Right renal cortex interstitium (tissue), 3 donors: ENCODE results near the gene DCLRE1B. TPM values are rescaled to one million over a fixed set of nuclear protein-coding genes. Genes with fewer than 3 reads are reported as not detected.
"Not testable (repeated sequence)": the region's sequence is repeated elsewhere in the genome, so short reads cannot be mapped to it uniquely, and the experiment has no call there.

ENCODE experiments used
- DNase-seq, 3 donors: peaks; one replicate each; pipeline ENCODE4 v3.0.0-alpha.2; 2013; ENCODE audit warnings: low read depth in 3 of 3, low spot score in 2 of 3
- polyA plus RNA-seq, 3 donors: library from polyadenylated mRNA; unstranded; fragments of 120-200 nt; gene quantifications; one replicate each; pipeline ENCODE4 v1.2.1, GENCODE V29; 2013; ENCODE audit not compliant: insufficient read length in 3 of 3

Gene DCLRE1B
- polyA plus RNA-seq, 3 donors, result 10.4 to 11.2 (median 10.8) TPM

DNA sequence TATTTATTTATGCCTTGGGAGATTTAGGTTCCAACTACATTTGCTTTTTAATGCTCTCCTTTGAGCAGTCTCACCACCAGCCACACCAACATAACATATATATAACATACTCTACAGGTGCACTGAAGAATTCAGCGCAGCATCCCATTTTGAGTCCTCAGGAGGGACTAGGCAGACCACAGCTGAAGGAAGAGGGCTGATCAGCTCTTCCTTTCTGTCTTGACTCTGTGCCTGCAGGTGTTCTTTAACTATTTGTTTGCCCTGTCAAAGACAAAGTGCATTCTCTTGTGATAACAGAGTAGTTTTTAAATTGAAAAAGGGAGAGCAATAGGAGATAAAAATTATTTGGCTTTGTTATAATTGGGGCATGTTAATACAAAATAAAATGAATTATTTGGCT is 41.0 kb downstream of the DCLRE1B start:
- no peak for DNase-seq

- no peak for DNase-seq
Measured at GRCh38 chr1:113946678-113947387, 41.7 kb downstream of the DCLRE1B start.

DNA sequence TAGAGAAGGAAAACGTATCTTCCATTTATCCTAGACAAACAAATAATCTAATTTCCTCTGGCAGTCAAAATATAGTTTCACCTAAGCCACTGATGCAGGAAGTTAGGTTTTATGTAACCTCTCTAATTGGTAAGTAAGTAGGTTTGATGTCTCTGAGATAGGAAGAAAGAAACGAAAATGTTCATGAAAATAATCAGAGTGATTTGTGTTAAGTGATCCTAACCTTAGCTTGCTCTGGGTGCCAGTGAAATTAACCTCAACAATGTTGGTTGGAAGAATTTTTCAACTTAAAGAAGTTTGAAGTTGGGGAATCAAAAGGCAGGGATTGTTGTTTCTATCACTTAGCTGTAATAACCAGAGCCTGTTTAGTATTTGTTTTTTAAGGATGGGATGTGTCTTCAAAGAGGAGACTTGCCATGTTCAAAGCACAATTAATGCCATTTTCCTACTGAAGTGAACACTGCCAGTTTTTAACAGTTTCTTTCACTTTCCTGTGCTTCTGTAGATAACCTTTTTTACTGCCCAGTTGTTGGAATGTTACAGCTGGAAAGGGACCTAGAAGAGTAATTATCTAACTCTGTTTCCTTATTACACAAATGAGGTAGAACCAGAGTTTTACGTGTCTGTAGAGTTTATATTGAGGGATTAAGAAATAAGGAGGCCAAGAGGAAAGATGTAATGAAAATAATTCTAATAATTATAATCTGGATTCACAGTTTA is 42.4 kb downstream of the DCLRE1B start:
- DNase-seq, result no peak

DNA sequence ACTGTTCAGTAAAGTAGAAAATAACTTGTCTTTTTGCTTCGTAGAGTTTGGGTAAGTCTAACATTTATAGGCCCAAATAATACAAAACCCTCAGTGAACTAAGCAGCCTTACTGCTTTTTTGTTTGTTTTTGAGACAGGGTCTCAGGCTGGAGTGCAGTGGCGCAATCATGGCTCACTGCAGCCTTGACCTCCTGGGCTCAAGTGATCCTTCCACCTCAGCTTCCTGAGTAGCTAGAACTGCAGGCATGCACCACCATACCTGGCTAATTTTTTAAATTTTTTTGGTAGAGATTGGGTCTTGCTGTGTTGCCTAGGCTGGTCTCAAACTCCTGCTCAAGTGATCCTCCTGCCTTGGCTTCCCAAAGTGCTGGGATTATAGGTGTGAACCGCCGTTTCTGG is 43.0 kb downstream of the DCLRE1B start:
- not testable (repeated sequence) for DNase-seq

- DNase-seq, result no peak
Measured at GRCh38 chr1:113949007-113949406, 43.9 kb downstream of the DCLRE1B start.

DNA sequence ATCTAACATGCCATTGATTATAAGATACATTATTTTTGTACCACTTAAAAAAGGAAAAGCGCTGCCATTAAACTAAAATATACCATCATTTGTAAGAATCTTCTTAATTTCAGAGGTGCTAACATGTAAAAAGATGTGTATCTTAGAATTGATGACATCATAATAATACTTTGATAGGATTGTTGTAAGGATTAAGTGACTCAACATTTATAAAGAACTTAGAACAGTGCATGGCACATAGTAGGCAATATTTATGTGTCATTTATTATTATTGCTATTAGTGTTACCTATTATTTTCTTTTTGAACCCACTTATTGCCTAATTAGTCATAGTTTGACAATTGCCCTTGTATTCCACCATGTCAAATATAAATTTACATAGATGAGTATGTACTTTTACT is 45.8 kb downstream of the DCLRE1B start:
- no peak for DNase-seq

DNA sequence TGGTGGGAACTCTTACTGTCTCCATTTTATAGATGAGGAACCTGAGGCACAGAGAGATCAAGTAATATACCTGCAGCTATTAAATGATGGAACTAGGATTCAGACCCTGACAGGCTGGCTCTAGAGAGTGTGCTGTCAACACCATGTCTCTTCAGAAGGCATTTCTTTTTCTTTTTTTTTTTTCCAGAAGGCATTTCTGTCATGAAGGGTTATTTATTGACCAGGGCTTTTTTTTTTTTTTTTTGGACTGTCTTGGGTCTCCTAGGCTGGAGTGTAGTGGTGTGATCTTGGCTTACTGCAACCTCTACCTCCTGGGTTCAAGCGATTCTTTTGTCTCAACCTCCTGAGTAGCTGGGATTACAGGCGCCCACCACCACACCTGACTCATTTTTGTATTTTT is 46.6 kb downstream of the DCLRE1B start:
- no peak for DNase-seq

GRCh38 chr1:113957984-113958383 is 52.9 kb downstream of the DCLRE1B start:
- no peak for DNase-seq

DNA sequence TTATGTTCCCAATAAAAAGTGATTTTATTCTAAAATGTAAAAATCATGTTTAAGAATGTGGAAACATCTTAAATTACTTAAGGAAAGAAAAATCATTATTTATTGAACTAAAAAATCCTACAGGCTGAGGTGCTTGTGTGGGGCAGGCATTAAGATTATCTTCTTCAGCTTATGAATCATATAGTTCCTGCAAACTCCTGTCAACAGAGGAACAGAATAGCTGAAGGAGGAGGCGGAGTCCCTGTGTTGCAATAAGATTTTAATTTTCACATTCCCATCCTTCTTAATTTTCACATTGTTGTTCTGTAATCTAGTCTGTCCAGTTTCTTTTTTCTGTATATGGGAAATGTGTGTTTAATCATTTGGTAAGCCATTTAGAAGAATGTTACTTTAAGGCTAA is 53.6 kb downstream of the DCLRE1B start:
- no peak for DNase-seq

DNA sequence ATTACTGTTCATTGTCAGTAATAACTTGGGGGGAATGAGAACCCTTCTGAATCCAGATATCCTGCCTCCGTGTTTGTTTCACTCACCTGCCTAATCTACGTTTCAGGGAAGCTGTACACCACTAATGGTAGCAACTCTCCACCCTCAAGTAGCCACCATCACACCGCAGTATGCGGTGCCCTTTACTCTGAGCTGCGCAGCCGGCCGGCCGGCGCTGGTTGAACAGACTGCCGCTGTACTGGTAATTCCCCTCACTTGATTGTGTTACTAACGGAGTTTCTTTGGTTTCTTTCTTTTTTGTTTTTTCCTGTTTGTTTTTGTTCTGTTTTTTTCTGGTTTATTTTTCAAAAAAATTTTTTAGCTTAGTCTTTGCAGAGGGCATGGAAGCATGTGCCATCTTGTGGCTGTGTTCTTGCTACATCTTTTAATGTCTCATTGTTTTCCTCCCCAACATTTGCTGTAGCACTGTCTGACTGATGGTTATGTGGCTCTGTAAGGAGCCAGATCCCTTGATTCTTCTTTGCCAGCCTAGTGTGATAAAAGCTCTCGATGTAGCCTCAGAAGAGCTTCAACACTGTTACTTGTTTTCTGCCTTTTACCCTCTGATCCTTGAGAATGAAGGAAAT is 58.3 kb downstream of the DCLRE1B start:
- DNase-seq, result no peak

Other genes starting within 250 kb of the DCLRE1B start
- gene PHTF1, start 145.8 kb upstream of the DCLRE1B start, polyA plus RNA-seq, result 10 to 100 TPM; 22.7 to 25.5 (median 24.8) TPM
- gene RSBN1, start 92.8 kb upstream of the DCLRE1B start, polyA plus RNA-seq, result 10 to 100 TPM; 26.1 to 33.7 (median 28.8) TPM
- gene PTPN22, start 33.6 kb upstream of the DCLRE1B start, polyA plus RNA-seq, result under 1 TPM; 0.24 to 0.43 (median 0.31) TPM
- 1 to 10 TPM in 1 of 3 donors, under 1 TPM in 2; 0.50 to 1.1 (median 0.65) TPM for gene BCL2L15, start 17.7 kb upstream of the DCLRE1B start, polyA plus RNA-seq
- gene AP4B1, start 527 bp upstream of the DCLRE1B start, polyA plus RNA-seq, result 10 to 100 TPM; 22.8 to 27.7 (median 23.9) TPM
- 10 to 100 TPM; 44.7 to 48.1 (median 47.4) TPM for gene HIPK1, start 24.0 kb downstream of the DCLRE1B start, polyA plus RNA-seq
- 100 to 1,000 TPM; 134 to 158 (median 154) TPM for gene OLFML3, start 74.1 kb downstream of the DCLRE1B start, polyA plus RNA-seq
- 1 to 10 TPM; 1.3 to 1.5 (median 1.4) TPM for gene SYT6, start 248.5 kb downstream of the DCLRE1B start, polyA plus RNA-seq